ENCODE measurements around the gene PTPRN2. TPM values are rescaled to one million over a fixed set of nuclear protein-coding genes. Genes with fewer than 3 reads are reported as not detected.

PTPRN2 gene
- total and polyA plus RNA-seq, 2 of the 8 experiments (the other 6 are each of a cell fraction or from before 2014, with no cell fraction given), result 2.6 to 4.5 TPM

DNA sequence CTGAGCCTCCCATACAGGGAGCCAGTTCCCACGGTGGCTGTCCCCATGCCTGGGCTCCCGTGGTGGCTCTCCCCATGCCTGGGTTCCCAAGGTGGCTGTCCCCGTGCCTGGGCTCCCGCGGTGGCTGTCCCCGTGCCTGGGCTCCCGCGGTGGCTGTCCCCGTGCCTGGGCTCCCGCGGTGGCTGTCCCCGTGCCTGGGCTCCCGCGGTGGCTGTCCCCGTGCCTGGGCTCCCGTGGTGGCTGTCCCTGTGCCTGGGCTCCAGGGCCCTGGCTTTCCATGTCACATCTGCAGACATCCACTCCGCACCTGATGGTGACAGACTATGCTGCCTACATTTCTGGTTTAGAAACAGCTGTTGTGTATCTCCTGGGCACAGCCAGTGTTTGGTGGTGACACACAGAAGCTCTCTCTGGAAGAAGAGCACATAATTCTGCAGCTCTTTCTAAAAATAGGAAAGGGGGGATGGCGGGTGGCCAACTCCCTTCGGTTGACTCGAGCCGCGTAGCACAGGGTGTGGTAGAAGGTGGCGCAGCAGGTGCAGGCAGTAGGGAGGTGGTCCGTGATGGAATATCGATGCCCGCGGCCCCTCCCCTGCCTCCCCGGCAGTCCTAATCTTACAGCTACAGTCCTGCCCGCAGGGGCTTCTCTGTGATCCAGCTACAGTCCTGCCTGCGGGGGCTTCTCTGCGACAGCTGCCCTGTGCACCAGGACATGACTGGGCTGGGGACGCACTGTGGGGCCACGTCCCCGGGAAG, 999.6 kb downstream of the PTPRN2 start:
- H3K4me1 ChIP-seq (replicated peaks in 1 of 4; ENCODE audit: control insufficient read depth in 3 of 4, insufficient read depth in 4 of 4, low read length in 3 of 4), result peaks cover 0 to 4% (median 0%) of the 10 kb centered on the region in 4 experiments; a peak in 1 of 7 replicates
- no peaks in the 10 kb centered on the region for H3K79me2 ChIP-seq (ENCODE audit: control insufficient read depth in 1 of 2, insufficient read depth in 2 of 2, low read length in 2 of 2)
- no peaks in the 10 kb centered on the region for H3K79me1 ChIP-seq (ENCODE audit: low read depth, low read length)
- H3K27ac ChIP-seq (ENCODE audit: low read depth, low read length), result no peak overlapping the region
- peaks cover 0 to 7% of the 10 kb centered on the region in 2 experiments for H4K20me1 ChIP-seq (replicated peaks in 1 of 2; ENCODE audit: control insufficient read depth in 1 of 2, insufficient read depth in 2 of 2, low read length in 2 of 2)
- H3K27me3 ChIP-seq (replicated peaks in 1 of 4; ENCODE audit: control insufficient read depth in 3 of 4, extremely low read depth in 1 of 4, insufficient read depth in 3 of 4, low read length in 3 of 4), result peaks cover 25 to 74% (median 64%) of the 10 kb centered on the region in 4 experiments
- no peak overlapping the region for H3K18ac ChIP-seq (ENCODE audit: extremely low read depth, low read length)
- H3K9ac ChIP-seq (replicated peaks in 1 of 4; ENCODE audit: extremely low read depth in 1 of 4, low read depth in 3 of 4, low read length in 3 of 4), result no peak overlapping the region
- no peaks in the 10 kb centered on the region; a peak in 1 of 8 replicates for H3K36me3 ChIP-seq (ENCODE audit: control insufficient read depth in 2 of 4, insufficient read depth in 4 of 4, low read length in 3 of 4)
- no peak overlapping the region for H2AFZ ChIP-seq (ENCODE audit: low read length)
- CTCF ChIA-PET (ENCODE audit: partially characterized antibody), result interaction anchor here (1.7 kb wide), 1 partner anchor 113 kb away, joined by 5 read pairs; no protein-coding TSS in a partner anchor
- H3K4me3 ChIP-seq (ENCODE audit: extremely low read depth in 1 of 4, insufficient read depth in 2 of 4, low read depth in 3 of 4, low read length in 4 of 4), result no peak overlapping the region
- H3K23me2 ChIP-seq (ENCODE audit: low read depth, low read length), result no peaks in the 10 kb centered on the region
- 90% methylated on average over 33 of the region's 34 CpGs; no CpG with 5 or more reads in 1 of the 2 experiments for WGBS, 2 experiments (ENCODE audit: extremely low coverage in 1 of 2, insufficient coverage in 1 of 2, insufficient read length in 1 of 2, insufficient replicate concordance in 2 of 2, low coverage in 1 of 2, low lambda C conversion rate in 2 of 2, missing lambda C conversion rate in 1 of 2)
- no peak overlapping the region for H3K56ac ChIP-seq (replicated peaks; ENCODE audit: insufficient read length, low read depth, low read length)
- DNase-seq (ENCODE audit: low read depth in 1 of 2, low spot score in 2 of 2) (no peak), FAIRE-seq (no peak)
- no peak overlapping the region for H2BK20ac ChIP-seq (ENCODE audit: low read length)
- H2AK5ac ChIP-seq (ENCODE audit: low read depth, low read length), result no peak overlapping the region
- H3K9me3 ChIP-seq (ENCODE audit: insufficient read depth in 2 of 2, low read depth in 1 of 2, low read length in 1 of 2), result peaks cover 0 to 8% of the 10 kb centered on the region in 2 experiments; a peak in 1 of 4 replicates
- H2BK15ac ChIP-seq (ENCODE audit: low read length), result no peak overlapping the region
- no peak overlapping the region for H4K5ac ChIP-seq (ENCODE audit: insufficient read length, low read depth, low read length)
- POLR2A ChIA-PET (ENCODE audit: partially characterized antibody), result no interaction called here
- no peak overlapping the region for H4K91ac ChIP-seq (replicated peaks; ENCODE audit: insufficient read length, low read length)
- H3K4ac ChIP-seq (replicated peaks; ENCODE audit: insufficient read length, low read depth, low read length), result no peak overlapping the region
- no peak overlapping the region for H2BK5ac ChIP-seq (ENCODE audit: low read depth, low read length)
- no peak overlapping the region for H3K14ac ChIP-seq (ENCODE audit: insufficient read length)
- H4K8ac ChIP-seq (ENCODE audit: extremely low read depth, insufficient read depth, low read length), result no peak overlapping the region
- H3K4me2 ChIP-seq (ENCODE audit: insufficient read depth in 1 of 2, low read depth in 2 of 2, low read length in 2 of 2), result no peak overlapping the region
- no peak overlapping the region for H2BK12ac ChIP-seq (ENCODE audit: low read depth, low read length)
- no peak overlapping the region for H3K23ac ChIP-seq (ENCODE audit: insufficient read length)
- H2BK120ac ChIP-seq (replicated peaks; ENCODE audit: low read depth, low read length), result no peak overlapping the region
- no peak for TF ChIP-seq KDM4A (IDR thresholded peaks at IDR 0.05; ENCODE audit: low read depth, low read length, severe bottlenecking)
- TF ChIP-seq EZH2 (IDR thresholded peaks at IDR 0.05; ENCODE audit: low read depth, low read length, severe bottlenecking), result no peak
- TF ChIP-seq JUN (IDR thresholded peaks at IDR 0.05; ENCODE audit: low read depth, low read length), result no peak
- TF ChIP-seq TBP (IDR thresholded peaks at IDR 0.05; ENCODE audit: low read depth, low read length), result no peak
- TF ChIP-seq POLR2A (IDR thresholded peaks at IDR 0.05; ENCODE audit: control extremely low read depth in 1 of 2, low read depth in 2 of 2, low read length in 2 of 2), result no peak
- no peak for TF ChIP-seq CEBPB (IDR thresholded peaks at IDR 0.05; ENCODE audit: low read depth, low read length)
- no peak for TF ChIP-seq RAD21 (IDR thresholded peaks at IDR 0.05 in 1 of 2, conservative IDR thresholded peaks at IDR 0.05 in 1 of 2; ENCODE audit: low read depth in 2 of 2, low read length in 2 of 2)
- TF ChIP-seq RNF2 (IDR thresholded peaks at IDR 0.05; ENCODE audit: borderline replicate concordance, low read depth, low read length, missing control alignments, poor library complexity, severe bottlenecking), result no peak
- no peak for TF ChIP-seq SP4 (IDR thresholded peaks at IDR 0.05; ENCODE audit: low read length)
- TF ChIP-seq, protein P1, sequence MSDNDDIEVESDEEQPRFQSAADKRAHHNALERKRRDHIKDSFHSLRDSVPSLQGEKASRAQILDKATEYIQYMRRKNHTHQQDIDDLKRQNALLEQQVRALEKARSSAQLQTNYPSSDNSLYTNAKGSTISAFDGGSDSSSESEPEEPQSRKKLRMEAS (IDR thresholded peaks at IDR 0.05), result no peak
- no peak for TF ChIP-seq CTBP2 (IDR thresholded peaks at IDR 0.05; ENCODE audit: borderline replicate concordance, insufficient read depth, insufficient read length, low read length)
- no peak for TF ChIP-seq SUZ12 (IDR thresholded peaks at IDR 0.05; ENCODE audit: low read length)

All from H1 (cell line).